Measurements from ENCODE around the gene ANKRD17.

GRCh38 chr4:73187325-73187724 is 71.3 kb downstream of the ANKRD17 start:
- TF ChIP-seq, protein P1, sequence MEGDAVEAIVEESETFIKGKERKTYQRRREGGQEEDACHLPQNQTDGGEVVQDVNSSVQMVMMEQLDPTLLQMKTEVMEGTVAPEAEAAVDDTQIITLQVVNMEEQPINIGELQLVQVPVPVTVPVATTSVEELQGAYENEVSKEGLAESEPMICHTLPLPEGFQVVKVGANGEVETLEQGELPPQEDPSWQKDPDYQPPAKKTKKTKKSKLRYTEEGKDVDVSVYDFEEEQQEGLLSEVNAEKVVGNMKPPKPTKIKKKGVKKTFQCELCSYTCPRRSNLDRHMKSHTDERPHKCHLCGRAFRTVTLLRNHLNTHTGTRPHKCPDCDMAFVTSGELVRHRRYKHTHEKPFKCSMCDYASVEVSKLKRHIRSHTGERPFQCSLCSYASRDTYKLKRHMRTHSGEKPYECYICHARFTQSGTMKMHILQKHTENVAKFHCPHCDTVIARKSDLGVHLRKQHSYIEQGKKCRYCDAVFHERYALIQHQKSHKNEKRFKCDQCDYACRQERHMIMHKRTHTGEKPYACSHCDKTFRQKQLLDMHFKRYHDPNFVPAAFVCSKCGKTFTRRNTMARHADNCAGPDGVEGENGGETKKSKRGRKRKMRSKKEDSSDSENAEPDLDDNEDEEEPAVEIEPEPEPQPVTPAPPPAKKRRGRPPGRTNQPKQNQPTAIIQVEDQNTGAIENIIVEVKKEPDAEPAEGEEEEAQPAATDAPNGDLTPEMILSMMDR (IDR thresholded peaks at IDR 0.05; ENCODE audit: low read depth, low read length) = no peak
- TF ChIP-seq, protein P2, sequence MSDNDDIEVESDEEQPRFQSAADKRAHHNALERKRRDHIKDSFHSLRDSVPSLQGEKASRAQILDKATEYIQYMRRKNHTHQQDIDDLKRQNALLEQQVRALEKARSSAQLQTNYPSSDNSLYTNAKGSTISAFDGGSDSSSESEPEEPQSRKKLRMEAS (IDR thresholded peaks at IDR 0.05; ENCODE audit: low read depth, low read length) = no peak
